Measurements from ENCODE around the gene BMAL1. TPM values are rescaled to one million over a fixed set of nuclear protein-coding genes. Genes with fewer than 3 reads are reported as not detected.
A peak's percentile ranks its signal among the peaks of the same experiment; 100 is the strongest.

Gene BMAL1
- total RNA-seq, 4 donors from 2014 or later: 41.2 to 97.5 (median 50.7) TPM

GRCh38 chr11:13327421-13327820 lies 49.8 kb downstream of the BMAL1 start:
- WGBS, 2 donors: 65 to 67% methylated on average over 4 of the region's 4 CpGs
- DNase-seq: no peak
- H3K9me3 ChIP-seq: no peaks in the 10 kb centered on the region
- no peaks in the 10 kb centered on the region for H3K36me3 ChIP-seq
- peak overlapping the region in 2 of 3 donors; percentile 68 to 78 for H3K27ac ChIP-seq
- H3K4me3 ChIP-seq (replicated peaks in 1 of 3): no peak overlapping the region
- no peaks in the 10 kb centered on the region for H3K27me3 ChIP-seq
- H3K4me1 ChIP-seq: peaks cover 55 to 64% of the 10 kb centered on the region in 2 donors
- intact Hi-C loops (cut with DNase I): no loop called here
- TF ChIP-seq POLR2A (IDR thresholded peaks at IDR 0.05) (no peak), CTCF (IDR thresholded peaks at IDR 0.05) (no peak)

- Histone ChIP-seq H3K36me3 (no peaks in the 10 kb centered on the region), H3K9me3 (no peaks in the 10 kb centered on the region), H3K27ac (peak overlapping the region in 2 of 3 donors; percentile 68 to 78), H3K27me3 (no peaks in the 10 kb centered on the region), H3K4me3 (replicated peaks in 1 of 3) (no peak overlapping the region), H3K4me1 (peaks cover 59 to 68% of the 10 kb centered on the region in 2 donors)
- intact Hi-C loops (cut with DNase I): no loop called here
- WGBS, 2 donors: 46 to 59% methylated on average over 5 of the region's 5 CpGs
- no peak for DNase-seq
- no peak for TF ChIP-seq POLR2A (IDR thresholded peaks at IDR 0.05)
- TF ChIP-seq CTCF (IDR thresholded peaks at IDR 0.05): no peak
Measured at GRCh38 chr11:13328286-13328685, 50.7 kb downstream of the BMAL1 start.

- Histone ChIP-seq H3K4me3 (replicated peaks in 1 of 3) (no peak overlapping the region), H3K27ac (peak overlapping the region; percentile 63 to 78 (median 68)), H3K36me3 (no peaks in the 10 kb centered on the region), H3K4me1 (peaks cover 70 to 84% of the 10 kb centered on the region in 2 donors), H3K27me3 (no peaks in the 10 kb centered on the region), H3K9me3 (no peaks in the 10 kb centered on the region)
- WGBS, 2 donors: 48 to 64% methylated on average over 10 to 11 of the region's 11 CpGs
- peak; percentile 81 to 84 for DNase-seq
- TF ChIP-seq POLR2A (IDR thresholded peaks at IDR 0.05): no peak
- TF ChIP-seq CTCF (IDR thresholded peaks at IDR 0.05): no peak
- intact Hi-C loops (cut with DNase I): no loop called here
Measured at GRCh38 chr11:13329670-13330356, 52.2 kb downstream of the BMAL1 start.

GRCh38 chr11:13332124-13332523 lies 54.5 kb downstream of the BMAL1 start:
- no peak for TF ChIP-seq POLR2A (IDR thresholded peaks at IDR 0.05)
- no peak for TF ChIP-seq CTCF (IDR thresholded peaks at IDR 0.05)
- peaks cover 78 to 89% of the 10 kb centered on the region in 2 donors for H3K4me1 ChIP-seq
- H3K4me3 ChIP-seq (replicated peaks in 1 of 3): no peak overlapping the region
- H3K9me3 ChIP-seq: no peaks in the 10 kb centered on the region
- intact Hi-C loops (cut with DNase I): no loop called here
- no peaks in the 10 kb centered on the region for H3K36me3 ChIP-seq
- no peak for DNase-seq
- peak overlapping the region; percentile 36 to 78 (median 43) for H3K27ac ChIP-seq
- H3K27me3 ChIP-seq: no peaks in the 10 kb centered on the region
- 98% methylated on average over 1 of the region's 1 CpG for WGBS, 2 donors

- peak; percentile 43 to 45 for DNase-seq
- Histone ChIP-seq H3K27me3 (no peaks in the 10 kb centered on the region), H3K36me3 (no peaks in the 10 kb centered on the region), H3K27ac (peak overlapping the region; percentile 10 to 78 (median 36)), H3K9me3 (no peaks in the 10 kb centered on the region), H3K4me1 (peaks cover 80 to 86% of the 10 kb centered on the region in 2 donors), H3K4me3 (replicated peaks in 1 of 3) (no peak overlapping the region)
- TF ChIP-seq POLR2A (IDR thresholded peaks at IDR 0.05) (no peak), CTCF (IDR thresholded peaks at IDR 0.05) (no peak)
- intact Hi-C loops (cut with DNase I): no loop called here
- WGBS, 2 donors: 58 to 70% methylated on average over 7 of the region's 7 CpGs
Measured at GRCh38 chr11:13333456-13333957, 55.9 kb downstream of the BMAL1 start.

All from thyroid gland (tissue), 4 donors.